HG02610 (cell line): Measurements from ENCODE around the gene NOTCH3.

ENCODE experiments used
- ATAC-seq: cut with Tn5 transposase; IDR thresholded peaks from one replicate; pipeline ENCODE4 v1.9.1; 2021; ENCODE audit warnings: mild to moderate bottlenecking, moderate library complexity; ENCODE audit not compliant: unreplicated experiment

Gene NOTCH3

GRCh38 chr19:15169541-15170285, 31.1 kb downstream of the NOTCH3 start:
- no peak for ATAC-seq

GRCh38 chr19:15166700-15167099, 34.1 kb downstream of the NOTCH3 start:
- ATAC-seq = no peak

- no peak for ATAC-seq
Observed at GRCh38 chr19:15161028-15161984, 39.5 kb downstream of the NOTCH3 start.

- no peak for ATAC-seq
Observed at GRCh38 chr19:15159251-15159650, 41.5 kb downstream of the NOTCH3 start.

- ATAC-seq = no peak
Observed at GRCh38 chr19:15156391-15156790, 44.4 kb downstream of the NOTCH3 start.

GRCh38 chr19:15155296-15155695, 45.5 kb downstream of the NOTCH3 start:
- no peak for ATAC-seq

- no peak for ATAC-seq
Observed at GRCh38 chr19:15154002-15154612, 46.7 kb downstream of the NOTCH3 start.

- ATAC-seq = no peak
Observed at GRCh38 chr19:15149737-15150136, 51.1 kb downstream of the NOTCH3 start.

- ATAC-seq = no peak
Observed at GRCh38 chr19:15147090-15147489, 53.7 kb downstream of the NOTCH3 start.

- no peak for ATAC-seq
Observed at GRCh38 chr19:15144046-15144646, 56.6 kb downstream of the NOTCH3 start.

GRCh38 chr19:15142313-15142712, 58.5 kb downstream of the NOTCH3 start:
- no peak for ATAC-seq

- ATAC-seq = no peak
Observed at GRCh38 chr19:15141143-15141542, 59.7 kb downstream of the NOTCH3 start.

GRCh38 chr19:15138427-15138826, 62.4 kb downstream of the NOTCH3 start:
- no peak for ATAC-seq

- ATAC-seq = no peak
Observed at GRCh38 chr19:15137777-15138176, 63.0 kb downstream of the NOTCH3 start.

GRCh38 chr19:15136234-15136954, 64.4 kb downstream of the NOTCH3 start:
- no peak for ATAC-seq

- ATAC-seq = no peak
Observed at GRCh38 chr19:15129856-15130585, 70.8 kb downstream of the NOTCH3 start.

- ATAC-seq = no peak
Observed at GRCh38 chr19:15128162-15128770, 72.5 kb downstream of the NOTCH3 start.

GRCh38 chr19:15126131-15126910, 74.5 kb downstream of the NOTCH3 start:
- ATAC-seq = no peak
